OCI-LY1 (cell line): Measurements from ENCODE around the gene USP24.

ENCODE experiments used
- EZH2 ChIP-seq: fragments of 200-600 bp; sonication (generic), shearing (Covaris generic); IDR thresholded peaks from 2 replicates; pipeline ENCODE4 v1.8.0; 2017; ENCODE audit warnings: borderline replicate concordance, mixed run types, mild to moderate bottlenecking, antibody characterized with exemption, low read length, moderate library complexity, mixed read lengths
- TF ChIP-seq, protein P1 (sequence below): fragments of 200-600 bp; sonication (generic), shearing (Covaris generic); IDR thresholded peaks from 2 replicates; pipeline ENCODE4 v1.5.1; 2017; ENCODE audit warnings: mild to moderate bottlenecking, antibody characterized with exemption, low read length, moderate library complexity, mixed read lengths

DNA sequence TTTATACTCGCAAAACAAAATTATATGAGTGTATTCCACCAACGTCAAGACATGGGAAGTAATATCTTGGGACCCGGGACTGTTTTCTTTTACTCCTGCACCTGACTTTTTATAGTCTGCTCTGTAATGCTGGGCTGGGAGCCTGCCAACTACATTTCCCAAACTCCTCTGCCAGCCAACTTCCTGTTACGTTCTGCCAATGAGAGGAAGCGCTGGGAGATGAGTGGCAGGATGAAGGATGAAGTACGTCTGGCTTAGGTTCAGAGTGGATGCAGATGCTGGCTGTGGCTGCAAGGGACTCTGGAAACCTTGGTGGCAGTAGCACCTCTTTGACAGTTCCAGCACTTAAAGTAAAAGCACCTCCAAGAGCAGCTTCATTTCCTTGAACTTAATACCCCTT, 59.6 kb downstream of the USP24 start:
- TF ChIP-seq, protein P1, sequence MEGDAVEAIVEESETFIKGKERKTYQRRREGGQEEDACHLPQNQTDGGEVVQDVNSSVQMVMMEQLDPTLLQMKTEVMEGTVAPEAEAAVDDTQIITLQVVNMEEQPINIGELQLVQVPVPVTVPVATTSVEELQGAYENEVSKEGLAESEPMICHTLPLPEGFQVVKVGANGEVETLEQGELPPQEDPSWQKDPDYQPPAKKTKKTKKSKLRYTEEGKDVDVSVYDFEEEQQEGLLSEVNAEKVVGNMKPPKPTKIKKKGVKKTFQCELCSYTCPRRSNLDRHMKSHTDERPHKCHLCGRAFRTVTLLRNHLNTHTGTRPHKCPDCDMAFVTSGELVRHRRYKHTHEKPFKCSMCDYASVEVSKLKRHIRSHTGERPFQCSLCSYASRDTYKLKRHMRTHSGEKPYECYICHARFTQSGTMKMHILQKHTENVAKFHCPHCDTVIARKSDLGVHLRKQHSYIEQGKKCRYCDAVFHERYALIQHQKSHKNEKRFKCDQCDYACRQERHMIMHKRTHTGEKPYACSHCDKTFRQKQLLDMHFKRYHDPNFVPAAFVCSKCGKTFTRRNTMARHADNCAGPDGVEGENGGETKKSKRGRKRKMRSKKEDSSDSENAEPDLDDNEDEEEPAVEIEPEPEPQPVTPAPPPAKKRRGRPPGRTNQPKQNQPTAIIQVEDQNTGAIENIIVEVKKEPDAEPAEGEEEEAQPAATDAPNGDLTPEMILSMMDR, result no peak
- no peak for TF ChIP-seq EZH2
